RWPE1 (cell line): ENCODE results near the gene OMG.
"Not testable (repeated sequence)": the region's sequence is repeated elsewhere in the genome, so short reads cannot be mapped to it uniquely, and the experiment has no call there.

Experiments used
- CTCF ChIA-PET: fragments of 350-600 bp; sonication (Branson Sonifier 250); formaldehyde crosslinking; extraction: SDS; loops from one replicate; lab custom pipeline; 2021; lab: Yijun Ruan, JAX
- POLR2A ChIA-PET: fragments of 400-600 bp; formaldehyde crosslinking; extraction: SDS; loops from one replicate; lab custom pipeline; 2020; ENCODE audit warnings: antibody characterized with exemption; ENCODE audit not compliant: low non-redundant PET; lab: Yijun Ruan, JAX
- DNase-seq: peaks from one replicate; pipeline ENCODE4 v3.0.0; 2012; ENCODE audit warnings: low spot score
- H3K27ac ChIP-seq: fragments of 450-650 bp; 2 replicates; pipeline ENCODE4 v1.5.1; 2017
- TF ChIP-seq, protein P1 (sequence below): fragments of 450-650 bp; conservative IDR thresholded peaks from 2 replicates; pipeline ENCODE4 v1.5.1; 2017; ENCODE audit warnings: low read depth, mild to moderate bottlenecking

Gene OMG

DNA sequence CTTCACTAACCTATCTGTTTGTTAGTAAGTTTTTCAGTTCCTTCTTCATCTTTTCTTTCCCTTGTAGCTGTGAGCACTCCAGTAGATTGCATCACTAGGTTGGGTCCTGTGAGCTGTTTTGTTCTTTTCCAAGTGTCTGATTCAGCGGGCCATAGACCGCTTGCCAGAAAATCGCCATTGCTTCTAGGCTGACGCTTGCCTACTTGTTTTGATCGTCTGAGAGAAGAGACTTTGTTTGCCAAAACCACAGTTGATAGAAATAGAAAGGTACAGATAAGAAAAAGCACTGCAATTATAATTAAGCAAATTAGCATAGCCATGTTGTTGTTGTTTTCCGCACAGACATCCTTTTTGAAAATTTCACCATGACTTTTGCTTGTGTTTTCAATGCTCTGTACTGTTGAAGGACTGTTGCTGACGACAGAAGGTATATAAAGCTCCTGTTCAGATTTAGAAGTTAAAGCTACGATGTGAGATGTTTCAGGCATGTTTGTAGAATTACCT, 21.3 kb upstream of the OMG start:
- no peak overlapping the region for H3K27ac ChIP-seq
- ChIA-PET POLR2A (no interaction called here), CTCF (interaction anchor here (0.6 kb wide), 1 partner anchor 72 kb away, joined by 3 read pairs; no protein-coding TSS in a partner anchor)
- TF ChIP-seq, protein P1, sequence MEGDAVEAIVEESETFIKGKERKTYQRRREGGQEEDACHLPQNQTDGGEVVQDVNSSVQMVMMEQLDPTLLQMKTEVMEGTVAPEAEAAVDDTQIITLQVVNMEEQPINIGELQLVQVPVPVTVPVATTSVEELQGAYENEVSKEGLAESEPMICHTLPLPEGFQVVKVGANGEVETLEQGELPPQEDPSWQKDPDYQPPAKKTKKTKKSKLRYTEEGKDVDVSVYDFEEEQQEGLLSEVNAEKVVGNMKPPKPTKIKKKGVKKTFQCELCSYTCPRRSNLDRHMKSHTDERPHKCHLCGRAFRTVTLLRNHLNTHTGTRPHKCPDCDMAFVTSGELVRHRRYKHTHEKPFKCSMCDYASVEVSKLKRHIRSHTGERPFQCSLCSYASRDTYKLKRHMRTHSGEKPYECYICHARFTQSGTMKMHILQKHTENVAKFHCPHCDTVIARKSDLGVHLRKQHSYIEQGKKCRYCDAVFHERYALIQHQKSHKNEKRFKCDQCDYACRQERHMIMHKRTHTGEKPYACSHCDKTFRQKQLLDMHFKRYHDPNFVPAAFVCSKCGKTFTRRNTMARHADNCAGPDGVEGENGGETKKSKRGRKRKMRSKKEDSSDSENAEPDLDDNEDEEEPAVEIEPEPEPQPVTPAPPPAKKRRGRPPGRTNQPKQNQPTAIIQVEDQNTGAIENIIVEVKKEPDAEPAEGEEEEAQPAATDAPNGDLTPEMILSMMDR = no peak
- peak; percentile 25 for DNase-seq

DNA sequence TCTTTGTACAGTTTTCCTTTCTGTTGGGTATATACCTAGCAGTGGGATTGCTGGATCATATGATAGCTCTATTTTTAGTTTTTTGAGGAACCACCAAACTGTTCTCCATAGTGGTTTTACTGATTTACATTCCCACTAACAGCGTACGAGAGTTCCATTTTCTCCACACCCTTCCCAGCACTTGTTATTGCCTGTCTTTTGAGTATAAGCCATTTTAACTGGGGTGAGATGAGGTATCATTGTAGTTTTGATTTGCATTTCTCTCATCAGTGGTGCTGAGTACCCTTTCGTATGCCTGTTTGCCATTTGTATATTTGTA, 17.7 kb upstream of the OMG start:
- TF ChIP-seq, protein P1 = no peak
- no peak for DNase-seq
- no peak overlapping the region for H3K27ac ChIP-seq
- ChIA-PET POLR2A (no interaction called here), CTCF (no interaction called here)

DNA sequence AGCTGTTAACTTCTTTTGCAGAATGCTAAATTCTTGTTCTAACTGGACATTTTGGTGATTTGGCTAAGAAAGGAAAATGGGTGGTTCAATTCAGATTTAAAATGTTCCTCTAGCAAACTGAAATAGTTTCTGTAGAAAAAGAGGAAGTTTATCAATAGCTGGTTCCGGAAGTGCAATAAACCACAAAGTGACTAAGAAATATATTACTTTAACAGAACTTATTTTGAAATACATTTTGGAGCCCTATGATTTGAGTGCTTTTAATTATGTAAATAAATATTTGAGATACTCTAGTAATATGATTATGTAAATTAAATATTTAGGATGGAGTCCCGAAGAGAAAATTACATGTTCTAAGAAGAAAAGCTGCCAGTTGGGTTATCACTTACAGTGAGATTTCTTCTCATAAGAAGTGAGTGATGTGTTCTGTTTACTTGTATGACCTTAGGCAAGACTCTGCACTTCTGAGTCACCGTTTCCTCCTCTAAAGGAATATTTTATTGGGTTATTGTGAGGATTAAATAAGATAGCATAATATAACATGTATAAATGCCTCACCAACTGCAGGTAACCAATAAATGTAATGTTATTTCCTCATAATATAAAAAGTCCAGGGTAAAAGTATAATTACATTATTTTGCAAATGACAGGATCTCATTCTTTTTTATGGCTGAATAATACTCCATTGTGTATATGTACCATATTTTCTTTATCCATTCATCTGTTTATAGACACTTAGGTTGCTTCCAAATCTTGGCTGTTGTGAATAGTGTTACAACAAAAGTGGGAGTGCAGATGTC, 17.1 kb upstream of the OMG start, which contains the start of gene EVI2B:
EVI2B (minus strand) TSS at position 73 of the 800 bp plus-strand sequence. CDS start 8,445 bp downstream, outside the sequence.
- DNase-seq = peak; percentile 42
- TF ChIP-seq, protein P1 = no peak
- POLR2A ChIA-PET = no interaction called here
- CTCF ChIA-PET = interaction anchor here (0.7 kb wide), 1 partner anchor 219 kb away, joined by 3 read pairs; no protein-coding TSS in a partner anchor
- peak within 1 kb of the TSS; percentile 78 for H3K27ac ChIP-seq

DNA sequence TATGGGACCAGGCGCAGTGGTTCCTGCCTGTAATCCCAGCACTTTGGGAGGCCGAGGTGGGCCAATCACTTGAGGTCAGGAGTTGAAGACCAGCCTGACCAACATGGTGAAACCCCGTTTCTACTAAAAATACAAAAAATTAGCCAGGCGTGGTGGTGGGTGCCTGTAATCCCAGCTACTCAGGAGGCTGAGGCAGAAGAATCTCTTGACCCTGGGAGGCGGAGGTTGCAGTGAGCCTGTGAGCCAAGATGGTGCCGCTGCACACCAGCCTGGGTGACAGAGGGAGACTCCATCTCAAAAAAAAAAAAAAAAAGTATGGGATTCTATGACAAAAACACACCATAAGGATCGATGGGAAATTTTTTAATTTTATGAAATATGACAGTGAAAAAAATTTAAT, 15.2 kb upstream of the OMG start:
- DNase-seq, POLR2A ChIA-PET, CTCF ChIA-PET, H3K27ac ChIP-seq: not testable (repeated sequence)

DNA sequence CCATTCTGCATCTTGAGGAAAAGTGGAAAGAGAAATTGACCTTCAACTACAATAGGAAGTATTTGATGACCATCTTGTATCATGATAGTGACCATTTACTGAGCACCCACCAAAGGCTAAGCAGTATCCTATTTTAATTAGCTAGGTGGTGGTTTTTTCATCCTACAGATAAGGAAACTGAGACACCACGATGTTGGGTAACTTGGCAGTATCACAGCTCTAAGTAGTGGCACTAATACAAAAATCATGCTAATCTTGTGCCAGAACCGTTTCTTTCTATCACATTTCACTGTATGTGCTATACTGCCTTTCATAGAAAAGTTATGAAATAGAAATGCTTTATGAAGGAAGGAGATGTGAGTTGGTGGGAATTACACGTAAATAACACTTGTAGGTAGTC, 14.5 kb upstream of the OMG start:
- H3K27ac ChIP-seq = no peak overlapping the region
- CTCF ChIA-PET = no interaction called here
- TF ChIP-seq, protein P1 = no peak
- POLR2A ChIA-PET = no interaction called here
- no peak for DNase-seq

DNA sequence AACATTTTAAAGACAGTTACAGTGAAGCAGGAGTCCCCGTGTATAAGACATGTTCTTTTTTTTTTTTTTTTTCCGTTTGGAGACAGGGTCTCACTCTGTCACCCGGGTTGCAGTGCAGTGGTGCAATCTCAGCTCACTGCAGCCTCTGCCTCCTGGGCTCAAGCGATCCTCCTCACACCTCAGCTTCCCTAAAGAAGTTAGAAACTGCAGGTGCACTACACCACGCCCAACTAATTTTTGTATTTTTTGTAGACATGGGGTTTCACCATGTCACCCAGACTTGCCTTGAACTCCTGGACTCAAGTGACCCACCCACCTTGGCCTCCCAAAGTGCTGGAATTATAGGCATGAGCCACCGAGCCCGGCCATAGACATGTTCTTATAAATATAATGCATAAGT, 13.8 kb upstream of the OMG start:
- ChIA-PET POLR2A (no interaction called here), CTCF (interaction anchor here (0.6 kb wide), 1 partner anchor 605 kb away, joined by 12 read pairs; no protein-coding TSS in a partner anchor)
- no peak overlapping the region for H3K27ac ChIP-seq
- no peak for DNase-seq
- TF ChIP-seq, protein P1 = no peak

DNA sequence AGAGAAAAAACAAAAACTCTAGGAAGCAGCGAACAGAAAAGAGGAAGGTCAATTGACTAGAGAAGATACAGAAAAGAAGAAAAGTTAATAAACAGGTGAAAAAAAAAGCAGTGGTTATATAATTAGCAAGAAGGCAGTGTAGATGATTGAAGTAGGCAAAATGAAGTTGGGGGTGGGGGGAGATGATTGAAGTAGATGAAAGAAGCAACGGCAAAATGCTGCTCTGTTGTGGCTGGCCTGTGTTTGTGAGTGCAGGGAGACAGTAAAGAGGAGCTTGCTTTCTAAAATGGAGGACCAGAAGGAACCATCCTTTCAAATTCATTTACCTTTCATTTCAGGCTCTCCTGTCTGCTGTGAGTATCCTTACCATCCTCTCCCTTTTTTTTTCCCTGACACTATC, 13.2 kb upstream of the OMG start:
- H3K27ac ChIP-seq = no peak overlapping the region
- TF ChIP-seq, protein P1 = no peak
- CTCF ChIA-PET = no interaction called here
- no peak for DNase-seq
- POLR2A ChIA-PET = no interaction called here
